ENCODE data around the gene NME5. TPM values are rescaled to one million over a fixed set of nuclear protein-coding genes. Genes with fewer than 3 reads are reported as not detected.

The NME5 gene
- total and polyA plus RNA-seq, 2 of the 13 experiments (the other 11 are each of a cell fraction or from before 2014, with no cell fraction given), result 0.18 TPM; not detected in 1

DNA sequence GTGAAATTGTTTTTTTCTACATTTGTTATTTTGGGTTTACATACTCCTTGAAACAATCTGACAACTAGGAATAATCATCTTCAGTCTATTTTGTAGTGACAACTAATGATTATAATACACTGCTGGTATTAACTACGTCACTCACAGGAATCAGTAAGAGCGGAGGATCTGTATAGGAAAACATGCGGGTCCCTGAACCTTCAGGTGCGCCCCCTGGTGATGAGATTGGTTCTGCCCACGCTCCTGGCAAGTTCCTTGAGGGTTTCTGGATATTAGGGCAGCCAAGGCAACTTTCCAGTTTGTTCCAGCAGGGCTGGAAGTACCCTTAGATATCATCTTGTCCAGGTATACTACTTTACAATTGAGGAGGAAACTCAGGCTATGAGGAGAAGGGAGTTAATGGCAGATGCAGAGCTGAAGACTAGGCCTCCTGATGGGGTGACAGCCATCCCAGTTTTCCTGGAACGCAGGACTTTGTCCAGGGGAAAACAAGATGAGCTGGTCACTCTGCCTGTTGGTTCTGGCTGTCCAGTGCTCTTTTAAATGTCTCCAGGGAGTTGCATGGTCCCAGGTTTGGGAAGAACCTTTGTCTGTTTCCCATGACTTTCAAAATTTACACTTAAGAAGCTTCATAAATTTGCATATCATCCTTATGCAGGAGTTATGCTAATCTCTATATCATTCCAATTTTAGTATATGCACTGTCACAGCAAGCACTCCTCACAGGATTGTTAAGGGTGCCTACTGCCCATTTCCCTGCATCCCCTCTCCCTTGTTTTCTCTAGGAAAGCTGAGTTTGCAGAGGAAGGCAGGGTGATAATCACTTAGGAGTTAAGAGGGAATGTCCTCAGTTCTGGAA, 70.3 kb downstream of the NME5 start (continued):
- TF ChIP-seq SATB2 (CRISPR knock-in tag; IDR thresholded peaks at IDR 0.05) (no peak), ZNF136 (CRISPR knock-in tag; IDR thresholded peaks at IDR 0.05; ENCODE audit: low read depth) (no peak), ARNT2 (CRISPR knock-in tag; IDR thresholded peaks at IDR 0.05; ENCODE audit: low read depth) (no peak), PRMT3 (CRISPR knock-in tag; IDR thresholded peaks at IDR 0.05; ENCODE audit: borderline replicate concordance, low read depth) (no peak), KAT8 (CRISPR knock-in tag; IDR thresholded peaks at IDR 0.05) (peak; percentile 34; the same call in 1 of the 2 replicates), YEATS4 (CRISPR knock-in tag; IDR thresholded peaks at IDR 0.05; ENCODE audit: borderline replicate concordance) (no peak), RFX1 (IDR thresholded peaks at IDR 0.05) (no peak), HOXA7 (CRISPR knock-in tag; IDR thresholded peaks at IDR 0.05) (no peak), ZNF460 (CRISPR knock-in tag; IDR thresholded peaks at IDR 0.05; ENCODE audit: borderline replicate concordance) (no peak), MAZ (IDR thresholded peaks at IDR 0.05; ENCODE audit: borderline replicate concordance, low read depth, low read length) (no peak), MAZ (CRISPR knock-in tag; IDR thresholded peaks at IDR 0.05; ENCODE audit: low read depth) (no peak), DNMT1 (CRISPR knock-in tag; IDR thresholded peaks at IDR 0.05) (no peak), ZNF230 (CRISPR knock-in tag; IDR thresholded peaks at IDR 0.05) (no peak), NR1H2 (CRISPR knock-in tag; IDR thresholded peaks at IDR 0.05; ENCODE audit: borderline replicate concordance, low read depth) (no peak), HMGA1 (CRISPR knock-in tag; conservative IDR thresholded peaks at IDR 0.05) (no peak), SOX5 (CRISPR knock-in tag; IDR thresholded peaks at IDR 0.05; ENCODE audit: borderline replicate concordance) (no peak), ZNF850 (CRISPR knock-in tag; conservative IDR thresholded peaks at IDR 0.05) (no peak), ZNF260 (CRISPR knock-in tag; IDR thresholded peaks at IDR 0.05; ENCODE audit: borderline replicate concordance, low read depth) (no peak), AKAP8 (CRISPR knock-in tag; IDR thresholded peaks at IDR 0.05) (no peak), NONO (IDR thresholded peaks at IDR 0.05) (no peak), NONO (CRISPR knock-in tag; conservative IDR thresholded peaks at IDR 0.05) (no peak)
- TF ChIP-seq, protein P1, sequence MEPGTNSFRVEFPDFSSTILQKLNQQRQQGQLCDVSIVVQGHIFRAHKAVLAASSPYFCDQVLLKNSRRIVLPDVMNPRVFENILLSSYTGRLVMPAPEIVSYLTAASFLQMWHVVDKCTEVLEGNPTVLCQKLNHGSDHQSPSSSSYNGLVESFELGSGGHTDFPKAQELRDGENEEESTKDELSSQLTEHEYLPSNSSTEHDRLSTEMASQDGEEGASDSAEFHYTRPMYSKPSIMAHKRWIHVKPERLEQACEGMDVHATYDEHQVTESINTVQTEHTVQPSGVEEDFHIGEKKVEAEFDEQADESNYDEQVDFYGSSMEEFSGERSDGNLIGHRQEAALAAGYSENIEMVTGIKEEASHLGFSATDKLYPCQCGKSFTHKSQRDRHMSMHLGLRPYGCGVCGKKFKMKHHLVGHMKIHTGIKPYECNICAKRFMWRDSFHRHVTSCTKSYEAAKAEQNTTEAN (CRISPR knock-in tag; conservative IDR thresholded peaks at IDR 0.05), result no peak
- TF ChIP-seq, protein P2, sequence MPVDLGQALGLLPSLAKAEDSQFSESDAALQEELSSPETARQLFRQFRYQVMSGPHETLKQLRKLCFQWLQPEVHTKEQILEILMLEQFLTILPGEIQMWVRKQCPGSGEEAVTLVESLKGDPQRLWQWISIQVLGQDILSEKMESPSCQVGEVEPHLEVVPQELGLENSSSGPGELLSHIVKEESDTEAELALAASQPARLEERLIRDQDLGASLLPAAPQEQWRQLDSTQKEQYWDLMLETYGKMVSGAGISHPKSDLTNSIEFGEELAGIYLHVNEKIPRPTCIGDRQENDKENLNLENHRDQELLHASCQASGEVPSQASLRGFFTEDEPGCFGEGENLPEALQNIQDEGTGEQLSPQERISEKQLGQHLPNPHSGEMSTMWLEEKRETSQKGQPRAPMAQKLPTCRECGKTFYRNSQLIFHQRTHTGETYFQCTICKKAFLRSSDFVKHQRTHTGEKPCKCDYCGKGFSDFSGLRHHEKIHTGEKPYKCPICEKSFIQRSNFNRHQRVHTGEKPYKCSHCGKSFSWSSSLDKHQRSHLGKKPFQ (CRISPR knock-in tag; IDR thresholded peaks at IDR 0.05; ENCODE audit: insufficient replicate concordance), result no peak
- TF ChIP-seq, protein P3, sequence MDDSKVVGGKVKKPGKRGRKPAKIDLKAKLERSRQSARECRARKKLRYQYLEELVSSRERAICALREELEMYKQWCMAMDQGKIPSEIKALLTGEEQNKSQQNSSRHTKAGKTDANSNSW (CRISPR knock-in tag; IDR thresholded peaks at IDR 0.05; ENCODE audit: borderline replicate concordance), result no peak
- TF ChIP-seq, protein P4, sequence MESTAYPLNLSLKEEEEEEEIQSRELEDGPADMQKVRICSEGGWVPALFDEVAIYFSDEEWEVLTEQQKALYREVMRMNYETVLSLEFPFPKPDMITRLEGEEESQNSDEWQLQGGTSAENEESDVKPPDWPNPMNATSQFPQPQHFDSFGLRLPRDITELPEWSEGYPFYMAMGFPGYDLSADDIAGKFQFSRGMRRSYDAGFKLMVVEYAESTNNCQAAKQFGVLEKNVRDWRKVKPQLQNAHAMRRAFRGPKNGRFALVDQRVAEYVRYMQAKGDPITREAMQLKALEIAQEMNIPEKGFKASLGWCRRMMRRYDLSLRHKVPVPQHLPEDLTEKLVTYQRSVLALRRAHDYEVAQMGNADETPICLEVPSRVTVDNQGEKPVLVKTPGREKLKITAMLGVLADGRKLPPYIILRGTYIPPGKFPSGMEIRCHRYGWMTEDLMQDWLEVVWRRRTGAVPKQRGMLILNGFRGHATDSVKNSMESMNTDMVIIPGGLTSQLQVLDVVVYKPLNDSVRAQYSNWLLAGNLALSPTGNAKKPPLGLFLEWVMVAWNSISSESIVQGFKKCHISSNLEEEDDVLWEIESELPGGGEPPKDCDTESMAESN (CRISPR knock-in tag; conservative IDR thresholded peaks at IDR 0.05), result no peak
- TF ChIP-seq, protein P5, sequence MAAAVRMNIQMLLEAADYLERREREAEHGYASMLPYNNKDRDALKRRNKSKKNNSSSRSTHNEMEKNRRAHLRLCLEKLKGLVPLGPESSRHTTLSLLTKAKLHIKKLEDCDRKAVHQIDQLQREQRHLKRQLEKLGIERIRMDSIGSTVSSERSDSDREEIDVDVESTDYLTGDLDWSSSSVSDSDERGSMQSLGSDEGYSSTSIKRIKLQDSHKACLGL (CRISPR knock-in tag; IDR thresholded peaks at IDR 0.05), result no peak
